Hepatocyte (in vitro differentiated cells): ENCODE measurements around the gene UGT1A5.
"Not testable (repeated sequence)": the region's sequence is repeated elsewhere in the genome, so short reads cannot be mapped to it uniquely, and the experiment has no call there.

Experiments used
- EZH2 ChIP-seq: fragments of 200-600 bp; sonication (generic); IDR thresholded peaks from 2 replicates; pipeline ENCODE4 v1.6.1; 2016; ENCODE audit warnings: antibody characterized with exemption, mild to moderate bottlenecking, borderline replicate concordance
- EZH2phosphoT487 ChIP-seq: fragments of 200-600 bp; sonication (generic); IDR thresholded peaks from one replicate; pipeline ENCODE4 v1.6.1; 2018; ENCODE audit warnings: antibody characterized with exemption, mild to moderate bottlenecking, low read depth, moderate library complexity; ENCODE audit not compliant: unreplicated experiment, severe bottlenecking
- TF ChIP-seq, protein P1 (sequence below): fragments of 200-600 bp; sonication (generic); IDR thresholded peaks from 2 replicates; pipeline ENCODE4 v1.5.1; 2016; ENCODE audit warnings: antibody characterized with exemption, mild to moderate bottlenecking; ENCODE audit not compliant: poor library complexity

DNA sequence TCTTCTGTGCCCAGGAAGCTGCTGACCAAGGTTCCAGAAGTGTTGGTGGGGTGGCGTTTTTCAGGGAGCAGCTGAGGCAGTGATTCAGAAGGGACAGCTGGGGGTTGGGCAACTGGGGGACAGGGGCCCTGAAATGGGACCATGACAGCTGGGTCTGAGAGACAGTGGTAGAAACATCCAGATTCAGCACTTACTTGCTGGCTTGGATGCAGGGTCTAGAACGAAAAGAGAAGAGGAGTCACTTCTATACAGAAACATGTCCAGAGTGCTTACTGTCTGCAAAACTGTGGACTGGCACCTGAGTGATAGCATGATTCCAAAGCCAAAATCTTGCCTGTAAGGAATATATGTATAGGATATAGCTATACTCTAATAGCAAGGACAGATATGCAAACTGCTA is 33.1 kb downstream of the UGT1A5 start:
- not testable (repeated sequence) for TF ChIP-seq EZH2, EZH2phosphoT487
- TF ChIP-seq, protein P1, sequence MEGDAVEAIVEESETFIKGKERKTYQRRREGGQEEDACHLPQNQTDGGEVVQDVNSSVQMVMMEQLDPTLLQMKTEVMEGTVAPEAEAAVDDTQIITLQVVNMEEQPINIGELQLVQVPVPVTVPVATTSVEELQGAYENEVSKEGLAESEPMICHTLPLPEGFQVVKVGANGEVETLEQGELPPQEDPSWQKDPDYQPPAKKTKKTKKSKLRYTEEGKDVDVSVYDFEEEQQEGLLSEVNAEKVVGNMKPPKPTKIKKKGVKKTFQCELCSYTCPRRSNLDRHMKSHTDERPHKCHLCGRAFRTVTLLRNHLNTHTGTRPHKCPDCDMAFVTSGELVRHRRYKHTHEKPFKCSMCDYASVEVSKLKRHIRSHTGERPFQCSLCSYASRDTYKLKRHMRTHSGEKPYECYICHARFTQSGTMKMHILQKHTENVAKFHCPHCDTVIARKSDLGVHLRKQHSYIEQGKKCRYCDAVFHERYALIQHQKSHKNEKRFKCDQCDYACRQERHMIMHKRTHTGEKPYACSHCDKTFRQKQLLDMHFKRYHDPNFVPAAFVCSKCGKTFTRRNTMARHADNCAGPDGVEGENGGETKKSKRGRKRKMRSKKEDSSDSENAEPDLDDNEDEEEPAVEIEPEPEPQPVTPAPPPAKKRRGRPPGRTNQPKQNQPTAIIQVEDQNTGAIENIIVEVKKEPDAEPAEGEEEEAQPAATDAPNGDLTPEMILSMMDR = not testable (repeated sequence)
